ENCODE results near the gene CARHSP1. TPM values are rescaled to one million over a fixed set of nuclear protein-coding genes. Genes with fewer than 3 reads are reported as not detected.

Gene CARHSP1
- polyA plus RNA-seq, 2 of the 4 experiments (the other 2 are of a cell fraction): 53.9 to 172 TPM

DNA sequence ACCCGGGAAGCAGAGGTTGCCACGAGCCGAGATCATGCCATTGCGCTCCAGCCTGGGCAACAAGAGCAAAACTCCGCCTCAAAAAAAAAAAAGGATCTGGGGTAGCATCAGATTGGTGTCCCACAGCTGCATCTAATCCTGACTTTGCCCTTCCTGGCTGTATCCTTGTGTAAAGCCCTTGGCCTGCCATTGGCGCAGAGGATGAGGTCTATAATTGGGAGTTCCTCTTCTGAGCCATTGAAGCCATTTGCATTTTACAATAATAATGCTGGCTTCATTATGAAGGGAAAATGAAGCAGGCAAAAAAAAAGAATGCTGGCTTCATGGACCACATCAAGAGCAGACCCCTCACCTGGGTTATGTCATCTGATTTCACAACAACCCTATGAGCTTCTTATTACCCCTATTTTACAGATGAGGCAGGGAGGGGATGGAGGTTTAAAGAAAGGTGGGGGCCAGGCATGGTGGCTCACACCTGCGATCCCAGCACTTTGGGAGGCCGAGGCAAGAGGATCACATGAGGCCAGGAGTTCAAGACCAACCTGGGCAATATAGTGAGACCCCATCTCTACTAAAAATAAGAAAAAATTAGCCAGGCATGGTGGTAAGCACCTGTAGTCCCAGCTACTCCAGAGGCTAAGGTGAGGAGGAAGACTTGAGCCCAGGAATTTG is 12.2 kb upstream of the CARHSP1 start:
- no peak for ATAC-seq
- TF ChIP-seq NPAS2 (CRISPR knock-in tag; IDR thresholded peaks at IDR 0.05; ENCODE audit: borderline replicate concordance): no peak
- TF ChIP-seq FOSL2 (IDR thresholded peaks at IDR 0.05): no peak
- TF ChIP-seq FOSL2 (CRISPR knock-in tag; IDR thresholded peaks at IDR 0.05): no peak
- TF ChIP-seq NR3C1 (IDR thresholded peaks at IDR 0.05): no peak
- TF ChIP-seq EHF (CRISPR knock-in tag; IDR thresholded peaks at IDR 0.05): no peak
- TF ChIP-seq, protein P1, sequence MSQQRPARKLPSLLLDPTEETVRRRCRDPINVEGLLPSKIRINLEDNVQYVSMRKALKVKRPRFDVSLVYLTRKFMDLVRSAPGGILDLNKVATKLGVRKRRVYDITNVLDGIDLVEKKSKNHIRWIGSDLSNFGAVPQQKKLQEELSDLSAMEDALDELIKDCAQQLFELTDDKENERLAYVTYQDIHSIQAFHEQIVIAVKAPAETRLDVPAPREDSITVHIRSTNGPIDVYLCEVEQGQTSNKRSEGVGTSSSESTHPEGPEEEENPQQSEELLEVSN (IDR thresholded peaks at IDR 0.05; ENCODE audit: borderline replicate concordance, low read depth): no peak
- no peak for TF ChIP-seq CHD2 (IDR thresholded peaks at IDR 0.05; ENCODE audit: low read length, partially characterized antibody)
- TF ChIP-seq EP300 (IDR thresholded peaks at IDR 0.05): no peak
- TF ChIP-seq GATA3 (IDR thresholded peaks at IDR 0.05; ENCODE audit: borderline replicate concordance): no peak
- TF ChIP-seq HEYL (CRISPR knock-in tag; IDR thresholded peaks at IDR 0.05): no peak
- no peak for TF ChIP-seq POLR2A (IDR thresholded peaks at IDR 0.05; ENCODE audit: low read length)
- TF ChIP-seq MYC (IDR thresholded peaks at IDR 0.05; ENCODE audit: borderline replicate concordance, low read length): no peak
- no peak for TF ChIP-seq HDAC2 (IDR thresholded peaks at IDR 0.05)
- TF ChIP-seq KDM1A (IDR thresholded peaks at IDR 0.05; ENCODE audit: low read depth): no peak
- TF ChIP-seq CEBPB (IDR thresholded peaks at IDR 0.05): no peak
- TF ChIP-seq, protein P2, sequence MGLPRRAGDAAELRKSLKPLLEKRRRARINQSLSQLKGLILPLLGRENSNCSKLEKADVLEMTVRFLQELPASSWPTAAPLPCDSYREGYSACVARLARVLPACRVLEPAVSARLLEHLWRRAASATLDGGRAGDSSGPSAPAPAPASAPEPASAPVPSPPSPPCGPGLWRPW (IDR thresholded peaks at IDR 0.05): no peak
- no peak for TF ChIP-seq BHLHE40 (IDR thresholded peaks at IDR 0.05; ENCODE audit: low read depth, low read length)
- no peak for TF ChIP-seq HOXB13 (CRISPR knock-in tag; IDR thresholded peaks at IDR 0.05; ENCODE audit: low read depth)

DNA sequence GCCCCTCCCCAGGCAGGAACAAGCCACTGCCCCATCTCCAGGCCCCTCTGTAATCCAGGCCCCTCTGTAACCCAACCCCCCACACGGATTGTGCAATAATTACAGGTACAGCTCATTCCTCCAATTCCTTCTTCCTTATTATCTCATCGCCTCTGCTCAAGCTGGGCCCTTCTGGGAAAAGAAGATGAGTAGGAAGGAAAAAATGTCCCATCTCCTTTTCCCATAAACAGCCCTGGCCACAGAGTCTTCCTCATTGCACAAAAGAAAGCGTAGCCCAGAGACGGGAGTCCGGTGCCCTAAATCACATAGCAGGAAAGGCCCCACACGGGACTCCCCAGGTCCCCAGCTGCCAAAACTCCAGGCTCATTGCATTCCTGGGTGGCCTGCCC is 9.7 kb upstream of the CARHSP1 start:
- FAIRE-seq (no peak), DNase-seq (ENCODE audit: low read depth in 1 of 2, low spot score in 1 of 2) (peak in 1 of 2 experiments; percentile 51), ATAC-seq (peak; percentile 48 to 52; a peak in 4 of 6 replicates)
- peak overlapping the region; percentile 71 to 83 for H3K27ac ChIP-seq
- POLR2A ChIA-PET: interaction anchor here (2.9 kb wide), 1 partner anchor 10 kb away, joined by 24 read pairs; the partner anchor contains the start of gene CARHSP1
- CTCF ChIA-PET: interaction anchor here (0.7 to 7.9 kb wide), 9 partner anchors 8 to 311 kb away, joined by 3 to 84 read pairs (median 33); partner anchors contain the start of gene CARHSP1
- peak overlapping the region; percentile 50 for H3K4me2 ChIP-seq
- no peak overlapping the region for H3K4me3 ChIP-seq
- H3K4me1 ChIP-seq: peaks cover 17% of the 10 kb centered on the region
- TF ChIP-seq CBX2 (IDR thresholded peaks at IDR 0.05; ENCODE audit: borderline replicate concordance, low read depth) (no peak), CEBPB (IDR thresholded peaks at IDR 0.05) (peak; percentile 88 to 96), RFX5 (IDR thresholded peaks at IDR 0.05) (no peak), RARB (CRISPR knock-in tag; IDR thresholded peaks at IDR 0.05) (no peak), BCL3 (IDR thresholded peaks at IDR 0.05) (no peak), ZNF302 (CRISPR knock-in tag; IDR thresholded peaks at IDR 0.05) (no peak), FOSL2 (IDR thresholded peaks at IDR 0.05) (no peak), FOSL2 (CRISPR knock-in tag; IDR thresholded peaks at IDR 0.05) (peak; percentile 30; the same call in 1 of the 2 replicates), EHF (CRISPR knock-in tag; IDR thresholded peaks at IDR 0.05) (no peak), PBX3 (IDR thresholded peaks at IDR 0.05) (no peak)
- TF ChIP-seq, protein P3, sequence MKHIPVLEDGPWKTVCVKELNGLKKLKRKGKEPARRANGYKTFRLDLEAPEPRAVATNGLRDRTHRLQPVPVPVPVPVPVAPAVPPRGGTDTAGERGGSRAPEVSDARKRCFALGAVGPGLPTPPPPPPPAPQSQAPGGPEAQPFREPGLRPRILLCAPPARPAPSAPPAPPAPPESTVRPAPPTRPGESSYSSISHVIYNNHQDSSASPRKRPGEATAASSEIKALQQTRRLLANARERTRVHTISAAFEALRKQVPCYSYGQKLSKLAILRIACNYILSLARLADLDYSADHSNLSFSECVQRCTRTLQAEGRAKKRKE (CRISPR knock-in tag; IDR thresholded peaks at IDR 0.05; ENCODE audit: low read depth): no peak
- TF ChIP-seq, protein P4, sequence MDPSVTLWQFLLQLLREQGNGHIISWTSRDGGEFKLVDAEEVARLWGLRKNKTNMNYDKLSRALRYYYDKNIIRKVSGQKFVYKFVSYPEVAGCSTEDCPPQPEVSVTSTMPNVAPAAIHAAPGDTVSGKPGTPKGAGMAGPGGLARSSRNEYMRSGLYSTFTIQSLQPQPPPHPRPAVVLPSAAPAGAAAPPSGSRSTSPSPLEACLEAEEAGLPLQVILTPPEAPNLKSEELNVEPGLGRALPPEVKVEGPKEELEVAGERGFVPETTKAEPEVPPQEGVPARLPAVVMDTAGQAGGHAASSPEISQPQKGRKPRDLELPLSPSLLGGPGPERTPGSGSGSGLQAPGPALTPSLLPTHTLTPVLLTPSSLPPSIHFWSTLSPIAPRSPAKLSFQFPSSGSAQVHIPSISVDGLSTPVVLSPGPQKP (IDR thresholded peaks at IDR 0.05; ENCODE audit: low read depth, low read length): no peak
- TF ChIP-seq, protein P2 (IDR thresholded peaks at IDR 0.05): no peak
- no peaks in the 10 kb centered on the region for H3K9me3 ChIP-seq
- WGBS (ENCODE audit: missing lambda C conversion rate): 47% methylated on average over 6 of the region's 6 CpGs

More for the DNA sequence above, 12.2 kb upstream of the CARHSP1 start:
- ChIA-PET POLR2A (interaction anchor here (1.3 to 2.9 kb wide), 3 partner anchors 12 to 17 kb away, joined by 5 to 24 read pairs (median 6); partner anchors contain the start of gene CARHSP1), CTCF (interaction anchor here (0.6 to 9.0 kb wide), 36 partner anchors 10 to 313 kb away, joined by 3 to 147 read pairs (median 6); partner anchors contain the start of genes ABAT, CARHSP1, PMM2 and TMEM186)
- 71% methylated on average over 8 of the region's 8 CpGs for WGBS (ENCODE audit: missing lambda C conversion rate)
- no peak overlapping the region for H3K4me2 ChIP-seq
- FAIRE-seq (no peak), DNase-seq (ENCODE audit: low read depth in 1 of 2, low spot score in 1 of 2) (no peak)
- H3K4me1 ChIP-seq: peaks cover 35% of the 10 kb centered on the region
- no peaks in the 10 kb centered on the region for H3K9me3 ChIP-seq
- H3K27ac ChIP-seq: no peak overlapping the region
- H3K4me3 ChIP-seq: no peak overlapping the region
